G401 (cell line): ENCODE data around the gene MYO5C. TPM values are rescaled to one million over a fixed set of nuclear protein-coding genes. Genes with fewer than 3 reads are reported as not detected.

Experiments used
- total RNA-seq: library from RNA; depleted of rRNA; stranded (reverse); fragments of >200 nt; shearing (Covaris generic); gene quantifications from 2 replicates; pipeline ENCODE4 v1.2.3, GENCODE V29; 2014; rRNA removed

MYO5C gene
- total RNA-seq, 1 experiment from 2014 or later = 4.2 TPM

Other genes starting within 250 kb of the MYO5C start
- not detected in 2 replicates for gene BCL2L10, start 183.0 kb downstream of the MYO5C start, total RNA-seq
- 37.1 and 50.7 TPM in 2 replicates for gene GNB5, start 104.4 kb downstream of the MYO5C start, total RNA-seq
- gene MYO5A, start 233.1 kb upstream of the MYO5C start, total RNA-seq = 5.5 and 10.0 TPM in 2 replicates